ENCODE measurements around the gene MAGEB4.

MAGEB4 gene

GRCh38 chrX:30283456-30284200, 41.8 kb downstream of the MAGEB4 start:
- no peak for DNase-seq (ENCODE audit: low read depth)

Measured in T-helper 22 cell (primary cell).